Endometrial microvascular endothelial cells (primary cell): Measurements from ENCODE around the gene SULT1A2. TPM values are rescaled to one million over a fixed set of nuclear protein-coding genes. Genes with fewer than 3 reads are reported as not detected.
"Not testable (repeated sequence)": the region's sequence is repeated elsewhere in the genome, so short reads cannot be mapped to it uniquely, and the experiment has no call there.

Experiments used
- in situ Hi-C: cut with HindIII; loops from 2 replicates; pipeline ENCODE4 v1.10.0; 2017; ENCODE audit warnings: low sequenced_read_pairs, low pct_unique_long_range_greater_than_20kb; ENCODE audit errors: inconsistent ontology term
- total RNA-seq: library from RNA; depleted of rRNA; stranded (reverse); fragments of >200 nt; gene quantifications from one replicate; pipeline ENCODE4 v1.2.3, GENCODE V29; 2015; ENCODE audit errors: inconsistent ontology term

Gene SULT1A2
- total RNA-seq, 1 donor from 2014 or later: not detected

GRCh38 chr16:28610595-28611191 is 13.8 kb upstream of the SULT1A2 start:
- in situ Hi-C loops: no loop called here

GRCh38 chr16:28609631-28610594 is 13.1 kb upstream of the SULT1A2 start, which contains the start of gene SULT1A1:
TSS of gene SULT1A1 (minus strand) at chr16:28610044. CDS start at chr16:28608855, 1,189 bp downstream.
- in situ Hi-C loops: no loop called here

DNA sequence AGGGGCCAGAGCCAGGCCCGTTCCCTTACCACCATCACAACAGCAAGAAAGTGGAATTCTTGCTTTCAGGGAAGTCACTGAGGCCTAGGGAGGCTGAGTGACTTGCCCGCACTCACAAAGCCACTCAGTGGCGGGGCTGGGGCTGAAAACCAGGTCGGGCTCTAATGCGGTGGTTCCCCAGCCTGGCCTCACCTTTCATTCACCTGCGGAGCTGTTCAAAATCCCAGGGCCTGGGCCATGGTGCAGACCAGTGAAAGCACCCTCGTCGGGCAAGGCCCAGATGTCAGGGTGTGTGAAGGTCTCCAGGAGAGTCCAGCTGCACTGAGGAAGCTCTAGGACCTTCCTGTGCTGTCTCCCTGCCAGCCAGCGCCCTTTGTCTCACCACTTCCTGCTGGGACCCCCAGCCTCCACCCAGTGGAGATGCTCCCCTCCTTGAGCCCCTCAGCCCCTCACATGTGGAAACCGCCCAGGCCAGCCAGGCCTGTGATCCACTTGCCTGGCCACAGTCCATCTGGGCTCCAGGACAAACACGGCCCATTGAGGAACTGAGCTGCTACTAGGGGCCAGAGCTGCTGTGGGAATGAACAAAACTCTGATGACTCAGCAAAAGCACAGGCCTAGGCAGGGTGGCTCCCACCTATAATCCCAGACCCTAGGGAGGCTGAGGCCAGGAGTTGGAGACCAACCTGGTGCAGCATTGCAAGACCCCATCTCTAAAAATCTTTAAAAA is 12.2 kb upstream of the SULT1A2 start:
- in situ Hi-C loops: not testable (repeated sequence)

DNA sequence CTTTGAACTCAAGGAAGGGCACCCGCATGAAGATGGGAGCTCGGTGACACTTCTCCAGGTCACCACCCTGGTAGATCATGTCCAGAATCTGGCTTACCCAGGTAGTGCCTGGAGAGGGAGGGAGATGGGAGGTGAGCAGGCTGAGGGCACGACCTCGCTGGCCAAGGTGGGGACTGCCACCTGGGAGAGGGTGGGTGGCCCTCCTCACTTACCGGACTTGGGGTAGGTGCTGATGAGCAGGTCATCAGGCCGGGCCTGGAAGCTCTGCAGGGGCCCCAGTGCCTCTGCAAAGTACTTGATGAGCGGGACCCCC is 11.6 kb upstream of the SULT1A2 start:
- in situ Hi-C loops: not testable (repeated sequence)

GRCh38 chr16:28607681-28608495 is 11.0 kb upstream of the SULT1A2 start:
- in situ Hi-C loops: not testable (repeated sequence)

DNA sequence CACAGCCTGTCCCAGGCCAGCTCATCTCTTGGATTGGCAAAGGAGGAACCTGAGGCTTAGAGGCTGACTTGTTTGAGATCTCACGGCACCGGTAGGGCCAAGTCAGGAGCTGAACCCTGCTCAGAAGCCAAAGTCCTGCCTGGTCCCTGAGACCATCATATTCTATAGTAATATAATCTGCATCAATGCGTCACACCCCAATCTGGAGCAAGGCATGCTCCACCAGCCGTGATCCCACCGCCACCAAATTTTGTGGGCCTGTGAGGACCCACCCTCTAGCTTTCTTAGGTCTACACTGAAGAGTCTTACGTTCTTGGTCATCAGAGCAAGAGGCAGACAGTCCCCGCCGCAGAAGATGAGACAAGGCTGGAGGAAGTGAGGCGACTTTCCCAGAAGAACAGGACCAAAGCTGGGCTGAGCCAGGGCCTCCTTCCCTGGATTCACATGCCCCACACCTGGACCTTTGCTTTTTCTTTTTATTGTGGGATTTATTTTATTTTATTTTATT is 10.3 kb upstream of the SULT1A2 start:
- in situ Hi-C loops: no loop called here

GRCh38 chr16:28606291-28607115 is 9.7 kb upstream of the SULT1A2 start:
- in situ Hi-C loops: no loop called here

DNA sequence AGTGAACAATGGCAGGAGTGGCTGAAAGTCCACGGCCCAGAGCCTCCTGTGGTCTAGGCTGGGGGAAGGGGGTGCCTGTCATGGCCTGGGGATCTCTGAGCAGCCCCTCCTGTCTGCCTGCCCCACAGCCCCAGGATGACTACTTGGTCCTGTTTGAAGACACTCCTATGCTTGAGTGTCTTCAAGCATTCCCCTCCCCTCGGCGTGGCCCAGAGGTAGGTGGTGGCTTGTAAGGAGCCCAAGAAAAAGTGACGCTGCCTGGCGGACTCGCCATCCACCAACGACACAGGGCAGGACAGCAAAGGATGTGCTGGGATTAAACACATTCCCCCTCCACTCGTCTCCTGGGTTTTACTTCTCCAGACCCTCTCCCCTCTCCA is 7.3 kb upstream of the SULT1A2 start:
- in situ Hi-C loops: no loop called here

GRCh38 chr16:28603381-28604185 is 6.7 kb upstream of the SULT1A2 start:
- in situ Hi-C loops: no loop called here

GRCh38 chr16:28602529-28602928 is 5.7 kb upstream of the SULT1A2 start:
- in situ Hi-C loops: no loop called here

GRCh38 chr16:28602062-28602461 is 5.2 kb upstream of the SULT1A2 start:
- in situ Hi-C loops: not testable (repeated sequence)

DNA sequence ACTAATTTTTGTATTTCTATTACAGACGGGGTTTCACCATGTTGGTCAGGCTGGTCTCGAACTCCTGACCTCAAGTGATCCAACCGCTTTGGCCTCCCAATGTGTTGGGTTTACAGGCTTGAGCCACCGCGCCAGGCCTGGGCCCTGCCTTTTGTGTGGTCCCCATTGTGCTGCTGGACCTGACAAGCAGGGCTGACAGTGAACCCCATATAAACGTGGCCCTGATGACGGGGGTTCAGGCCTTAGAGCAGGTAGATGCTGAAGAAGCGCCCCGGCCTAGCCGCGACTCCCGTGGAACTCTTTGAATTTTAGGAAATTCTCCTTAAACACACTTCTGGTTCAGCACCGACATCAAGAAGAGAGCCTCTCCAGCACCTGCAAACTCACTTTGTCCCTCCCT is 4.7 kb upstream of the SULT1A2 start:
- in situ Hi-C loops: not testable (repeated sequence)

DNA sequence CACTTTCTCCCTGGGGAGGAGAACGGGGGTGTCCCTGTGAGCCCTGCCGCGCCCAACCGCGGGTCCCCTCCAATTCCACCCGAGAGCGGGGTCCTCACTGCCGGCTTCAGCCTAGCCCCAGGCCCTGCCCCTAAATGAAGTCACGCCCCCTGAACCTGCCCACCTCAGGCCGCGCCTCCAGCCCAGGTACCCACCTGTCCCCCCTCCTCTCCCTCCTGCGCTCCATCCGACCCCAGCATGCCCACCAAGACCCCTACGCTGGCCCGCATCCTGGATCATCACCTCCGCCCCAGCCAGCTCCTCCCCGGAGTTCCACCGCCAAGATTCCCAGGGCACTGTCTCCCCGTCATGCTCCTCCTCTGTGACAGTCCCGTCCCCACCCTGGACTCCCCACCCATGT is 4.1 kb upstream of the SULT1A2 start:
- in situ Hi-C loops: not testable (repeated sequence)

DNA sequence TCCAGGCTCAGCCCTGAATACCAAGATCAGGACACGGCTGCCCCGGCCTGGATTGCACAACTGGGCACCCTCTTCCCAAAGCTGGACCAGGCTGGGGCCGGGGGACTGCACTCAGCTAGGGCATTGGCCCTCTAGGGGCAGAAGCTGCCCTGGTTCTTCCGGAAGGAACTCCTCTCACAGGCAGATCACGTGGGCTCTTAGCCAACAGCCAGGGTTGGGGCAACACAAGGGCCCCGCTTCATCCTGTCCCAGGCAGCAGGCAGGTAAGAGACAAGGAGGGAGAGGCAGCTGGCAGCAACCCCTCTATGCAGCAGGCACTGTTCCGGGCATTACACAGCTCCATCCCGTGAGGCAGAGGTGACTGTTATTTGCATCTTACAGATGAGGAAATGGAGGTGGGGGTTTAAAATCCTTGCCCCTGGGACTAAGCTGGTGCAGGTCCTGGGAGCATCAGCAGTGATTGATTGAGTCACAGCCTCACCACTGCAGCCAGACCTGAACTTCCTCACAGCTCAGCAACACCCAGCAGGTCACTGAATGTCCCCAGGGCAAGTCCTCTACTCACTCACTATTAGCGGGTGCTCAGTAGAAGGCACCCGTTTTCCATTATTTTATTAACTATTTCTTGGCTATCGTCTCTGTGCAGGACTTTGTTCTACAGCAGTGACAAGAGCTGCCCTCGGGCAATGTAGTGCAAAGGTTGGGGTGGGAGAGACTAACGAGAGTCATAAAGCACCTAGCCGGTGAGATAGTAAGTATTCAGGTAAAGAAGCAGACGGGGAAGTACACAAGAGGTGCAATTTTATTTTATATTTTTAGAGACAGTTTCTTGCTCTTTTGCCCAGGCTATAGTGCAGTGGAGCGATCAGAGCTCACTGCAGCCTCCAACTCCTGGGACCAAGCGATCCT is 2.8 kb upstream of the SULT1A2 start:
- in situ Hi-C loops: not testable (repeated sequence)

DNA sequence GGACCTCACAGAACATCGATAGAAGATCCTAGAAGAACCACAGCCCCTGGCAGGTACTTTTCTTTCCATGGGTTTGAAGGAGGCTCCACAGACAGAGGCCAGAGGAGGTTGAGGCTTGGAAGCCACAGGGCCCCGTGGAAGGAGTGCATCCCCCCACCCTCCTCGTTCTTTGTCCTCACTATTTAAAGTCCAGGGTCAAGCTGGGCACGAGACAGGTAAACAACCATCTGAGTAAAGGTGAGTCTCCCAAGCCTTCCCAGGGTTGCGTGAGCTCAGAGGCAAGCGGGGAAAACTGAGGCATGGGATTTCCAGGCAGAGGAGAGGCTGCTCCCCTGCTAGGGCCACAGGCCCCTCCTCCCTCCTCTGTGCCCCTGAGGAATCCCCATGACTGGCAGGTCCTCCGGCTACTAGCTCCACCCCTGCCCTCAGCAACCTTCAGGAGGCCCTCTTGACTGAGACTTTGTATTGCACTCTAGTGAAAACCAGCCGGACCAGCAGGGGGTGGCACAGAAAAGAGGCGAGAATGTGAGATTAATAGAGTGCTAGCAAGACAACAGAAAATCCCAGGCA is 927 bp upstream of the SULT1A2 start:
- in situ Hi-C loops: no loop called here

- in situ Hi-C loops: no loop called here
These were observed 677 bp downstream of the SULT1A2 start for GRCh38 chr16:28596115-28596630.
